GM12864 (cell line): ENCODE measurements around the gene GFI1B.

ENCODE experiments used
- DNase-seq: peaks from one replicate; pipeline ENCODE4 v3.0.0-alpha.2; 2011; ENCODE audit warnings: low read depth
- H3K4me3 ChIP-seq: 2 replicates; pipeline ENCODE4 v1.5.1; 2011; ENCODE audit warnings: mild to moderate bottlenecking, low read depth, low read length, control low read depth
- TF ChIP-seq, protein P1 (sequence below): IDR thresholded peaks from 2 replicates; pipeline ENCODE4 v1.5.1; 2011; ENCODE audit warnings: low read depth, mild to moderate bottlenecking, moderate library complexity, low read length, control low read depth, inconsistent platforms; ENCODE audit errors: missing control alignments

The GFI1B gene

DNA sequence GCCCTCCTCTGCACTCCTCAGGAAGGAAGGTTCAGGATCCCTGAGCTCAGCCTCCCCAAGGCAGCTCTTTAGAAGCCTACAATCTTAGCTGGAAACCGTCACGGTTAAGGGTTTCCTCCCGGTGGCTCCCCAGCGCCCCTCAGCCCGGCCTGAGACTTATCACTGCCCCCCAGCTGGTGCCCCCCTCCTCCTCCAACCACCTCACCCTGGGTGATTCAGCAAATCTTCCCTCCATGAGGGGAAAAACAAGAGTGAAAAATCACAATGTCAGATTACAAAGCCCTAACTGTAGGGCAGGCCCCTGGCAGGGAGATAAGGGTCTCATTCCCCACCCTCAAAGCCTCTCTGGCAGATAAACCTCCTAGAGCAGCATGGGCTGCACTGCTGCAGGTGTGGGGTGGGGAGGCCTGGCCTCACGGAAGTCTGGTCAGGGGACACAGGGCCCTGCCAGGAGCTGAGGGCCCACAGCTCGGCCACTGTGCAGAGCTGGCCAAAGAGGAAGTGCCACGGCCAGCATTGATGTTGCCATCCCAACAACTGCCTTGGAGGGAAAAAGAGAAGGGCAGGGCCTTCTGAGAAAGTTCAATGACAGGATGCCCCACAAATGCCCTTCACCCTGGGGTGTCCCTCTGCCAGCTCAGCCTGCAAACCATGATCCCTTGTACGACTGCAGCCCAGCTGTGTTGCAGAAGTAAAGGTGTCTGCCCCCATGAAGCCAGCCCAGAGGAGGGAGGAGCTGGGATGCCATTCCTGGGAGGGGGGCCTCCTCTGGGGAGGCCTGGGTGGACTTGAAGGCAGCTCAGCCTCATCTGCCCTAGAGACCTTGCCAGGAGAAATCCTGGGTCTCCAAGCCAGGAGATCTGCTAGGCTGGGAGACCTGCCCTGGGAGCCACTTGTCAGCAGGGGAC, 25.9 kb downstream of the GFI1B start:
- TF ChIP-seq, protein P1, sequence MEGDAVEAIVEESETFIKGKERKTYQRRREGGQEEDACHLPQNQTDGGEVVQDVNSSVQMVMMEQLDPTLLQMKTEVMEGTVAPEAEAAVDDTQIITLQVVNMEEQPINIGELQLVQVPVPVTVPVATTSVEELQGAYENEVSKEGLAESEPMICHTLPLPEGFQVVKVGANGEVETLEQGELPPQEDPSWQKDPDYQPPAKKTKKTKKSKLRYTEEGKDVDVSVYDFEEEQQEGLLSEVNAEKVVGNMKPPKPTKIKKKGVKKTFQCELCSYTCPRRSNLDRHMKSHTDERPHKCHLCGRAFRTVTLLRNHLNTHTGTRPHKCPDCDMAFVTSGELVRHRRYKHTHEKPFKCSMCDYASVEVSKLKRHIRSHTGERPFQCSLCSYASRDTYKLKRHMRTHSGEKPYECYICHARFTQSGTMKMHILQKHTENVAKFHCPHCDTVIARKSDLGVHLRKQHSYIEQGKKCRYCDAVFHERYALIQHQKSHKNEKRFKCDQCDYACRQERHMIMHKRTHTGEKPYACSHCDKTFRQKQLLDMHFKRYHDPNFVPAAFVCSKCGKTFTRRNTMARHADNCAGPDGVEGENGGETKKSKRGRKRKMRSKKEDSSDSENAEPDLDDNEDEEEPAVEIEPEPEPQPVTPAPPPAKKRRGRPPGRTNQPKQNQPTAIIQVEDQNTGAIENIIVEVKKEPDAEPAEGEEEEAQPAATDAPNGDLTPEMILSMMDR = no peak
- no peak overlapping the region for H3K4me3 ChIP-seq
- no peak for DNase-seq

DNA sequence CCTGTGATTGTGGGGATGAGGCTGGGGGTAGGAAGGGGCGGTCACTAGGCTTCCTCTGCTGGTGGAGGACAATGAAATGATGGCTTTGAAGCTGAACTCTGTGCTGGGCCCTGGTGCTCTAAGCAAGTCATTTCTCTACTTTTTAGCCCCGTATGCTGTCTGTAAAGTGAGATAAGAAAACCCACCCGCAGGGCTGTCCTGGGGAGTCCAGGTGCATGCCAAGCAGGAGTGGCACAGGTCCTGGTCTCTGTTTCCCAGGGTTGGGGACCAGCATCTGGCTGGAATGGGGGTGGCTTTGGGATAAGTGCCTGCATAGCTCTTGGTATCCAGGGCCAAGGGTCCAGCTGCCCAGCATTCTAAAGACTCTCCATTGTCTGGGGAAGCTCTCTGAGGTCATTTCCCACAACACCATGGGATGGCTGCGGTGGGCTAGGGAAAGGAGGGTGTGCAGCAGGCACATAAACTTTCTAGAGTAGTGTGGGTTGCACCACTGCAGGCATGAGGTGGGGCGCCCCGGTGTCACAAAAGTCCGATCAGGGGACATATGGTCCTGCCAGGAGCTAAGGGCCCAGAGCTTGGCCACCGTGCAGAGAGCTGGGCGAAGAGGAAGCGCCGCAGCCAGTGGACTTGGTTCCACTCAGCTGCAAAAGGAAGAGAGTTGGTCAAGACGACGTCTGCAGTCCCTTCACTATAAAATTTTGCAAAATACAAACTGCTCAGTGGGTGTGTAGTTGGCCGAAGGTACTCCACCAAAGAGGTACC, 26.7 kb downstream of the GFI1B start:
- TF ChIP-seq, protein P1 = no peak
- H3K4me3 ChIP-seq = no peak overlapping the region

DNA sequence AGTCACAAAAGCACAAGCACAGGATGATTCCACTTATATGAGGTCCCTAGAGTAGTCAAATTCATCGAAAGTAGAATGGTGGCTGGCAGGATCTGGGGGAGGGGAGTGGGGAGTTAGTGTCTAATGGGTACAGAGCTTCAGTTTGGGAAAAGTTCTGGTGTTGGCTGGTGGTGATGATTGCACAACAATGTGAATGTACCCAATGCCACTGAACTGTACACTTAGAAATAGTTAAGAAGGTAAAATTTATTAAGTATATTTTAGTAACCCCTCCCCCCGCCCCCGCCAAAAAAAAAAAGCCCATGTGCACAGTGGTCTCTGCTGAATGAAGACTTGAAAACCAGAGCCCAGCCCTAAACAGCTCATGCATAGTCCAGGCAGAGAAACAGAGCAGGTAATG, 27.5 kb downstream of the GFI1B start:
- TF ChIP-seq, protein P1 = no peak
- no peak for DNase-seq
- no peak overlapping the region for H3K4me3 ChIP-seq

More for the DNA sequence above, 26.7 kb downstream of the GFI1B start:
- DNase-seq = no peak

DNA sequence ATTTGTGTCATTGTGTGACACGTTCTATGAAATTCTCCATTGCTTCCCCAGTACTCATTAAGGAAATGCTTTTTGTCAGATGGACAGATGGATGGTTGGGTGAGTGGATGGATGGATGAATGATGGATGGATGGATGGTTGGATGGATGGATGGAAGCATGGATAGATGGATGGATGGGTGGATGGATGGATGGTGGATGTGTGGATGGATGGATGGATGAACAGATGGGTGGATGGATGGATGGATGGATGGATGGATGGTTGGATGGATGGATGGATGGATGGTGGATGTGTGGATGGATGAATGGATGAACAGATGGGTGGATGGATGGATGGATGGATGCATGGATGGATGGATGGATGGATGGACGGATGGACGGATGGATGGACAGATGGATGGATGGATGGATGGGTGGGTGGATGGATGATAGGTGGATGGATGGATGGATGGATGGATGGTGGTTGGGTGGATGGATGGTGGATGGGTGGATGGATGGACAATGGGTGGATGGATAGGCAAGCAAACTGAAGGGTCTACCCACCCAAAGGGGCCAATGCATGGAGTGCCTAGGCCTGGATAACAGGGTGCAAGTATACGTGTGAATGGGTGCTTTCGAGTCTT, 28.3 kb downstream of the GFI1B start:
- TF ChIP-seq, protein P1 = no peak
- no peak for DNase-seq

DNA sequence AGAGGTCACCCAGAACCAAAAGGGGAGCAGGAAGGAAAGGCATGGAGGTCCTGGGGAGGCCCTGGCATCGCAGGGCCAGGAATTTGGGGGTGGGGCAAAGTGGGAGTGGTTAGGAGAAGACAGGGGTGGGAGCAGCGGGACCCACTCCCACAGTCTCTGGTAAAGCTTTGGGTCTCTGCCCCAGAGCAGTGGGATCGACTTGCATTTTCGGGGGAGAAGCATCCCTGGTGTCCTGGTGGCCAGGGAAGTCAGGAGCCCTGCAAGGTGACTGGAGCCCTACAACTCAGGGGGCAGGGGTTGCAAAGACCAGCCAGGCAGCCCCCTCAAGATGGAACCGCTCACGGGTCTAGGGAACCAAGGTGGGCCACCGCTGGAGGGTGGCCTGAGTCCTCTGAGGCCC, 29.9 kb downstream of the GFI1B start:
- no peak overlapping the region for H3K4me3 ChIP-seq
- TF ChIP-seq, protein P1 = no peak
- DNase-seq = no peak

More for the DNA sequence above, 28.3 kb downstream of the GFI1B start:
- H3K4me3 ChIP-seq = no peak overlapping the region

DNA sequence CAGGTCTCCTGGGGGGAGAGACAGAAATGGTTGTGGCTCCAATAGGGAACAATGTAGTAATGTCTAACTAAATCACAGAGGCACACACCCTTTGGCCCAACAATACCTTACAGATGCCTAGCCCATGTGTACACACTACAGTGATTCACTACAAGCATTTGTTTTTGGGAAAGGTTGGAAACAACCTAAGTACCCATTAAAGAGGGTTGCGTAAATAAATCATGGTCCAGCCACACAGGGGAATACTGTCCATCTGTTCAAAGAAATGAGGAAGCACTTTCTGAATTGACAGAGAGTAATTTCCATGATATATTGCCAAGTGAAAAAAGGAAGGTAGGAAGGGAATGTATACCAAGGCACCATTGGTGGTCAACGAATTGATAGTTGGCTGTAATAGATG, 30.3 kb downstream of the GFI1B start:
- H3K4me3 ChIP-seq = no peak overlapping the region
- TF ChIP-seq, protein P1 = no peak
- DNase-seq = no peak
